Upper lobe of left lung (tissue), 4 donors: Measurements from ENCODE around the gene ALDOC.

Experiments
- EP300 ChIP-seq, 4 donors: sonication (generic); formaldehyde crosslinking; IDR thresholded peaks; one replicate each; pipeline ENCODE4 v1.5.1; 2017; ENCODE audit warnings: antibody characterized with exemption in 4 of 4, control low read depth in 2 of 4
- POLR2A ChIP-seq, 4 donors: fragments of 450-650 bp; IDR thresholded peaks; one replicate each; pipeline ENCODE4 v1.5.1; 2016 to 2017; ENCODE audit warnings: antibody characterized with exemption in 4 of 4, mild to moderate bottlenecking in 2 of 4
- POLR2AphosphoS5 ChIP-seq, 2 donors: sonication (generic); formaldehyde crosslinking; IDR thresholded peaks; one replicate each; pipeline ENCODE4 v1.5.1; 2017; ENCODE audit warnings: antibody characterized with exemption in 2 of 2
- TF ChIP-seq, protein P1 (sequence below), 6 experiments: fragments of 450-650 bp in 4 of 6; fragments of 200-600 bp in 2 of 6; sonication (generic) in 2 of 6; IDR thresholded peaks; one replicate each; pipeline ENCODE4 v1.5.1; 2016 to 2019; ENCODE audit warnings: antibody characterized with exemption in 6 of 6

DNA sequence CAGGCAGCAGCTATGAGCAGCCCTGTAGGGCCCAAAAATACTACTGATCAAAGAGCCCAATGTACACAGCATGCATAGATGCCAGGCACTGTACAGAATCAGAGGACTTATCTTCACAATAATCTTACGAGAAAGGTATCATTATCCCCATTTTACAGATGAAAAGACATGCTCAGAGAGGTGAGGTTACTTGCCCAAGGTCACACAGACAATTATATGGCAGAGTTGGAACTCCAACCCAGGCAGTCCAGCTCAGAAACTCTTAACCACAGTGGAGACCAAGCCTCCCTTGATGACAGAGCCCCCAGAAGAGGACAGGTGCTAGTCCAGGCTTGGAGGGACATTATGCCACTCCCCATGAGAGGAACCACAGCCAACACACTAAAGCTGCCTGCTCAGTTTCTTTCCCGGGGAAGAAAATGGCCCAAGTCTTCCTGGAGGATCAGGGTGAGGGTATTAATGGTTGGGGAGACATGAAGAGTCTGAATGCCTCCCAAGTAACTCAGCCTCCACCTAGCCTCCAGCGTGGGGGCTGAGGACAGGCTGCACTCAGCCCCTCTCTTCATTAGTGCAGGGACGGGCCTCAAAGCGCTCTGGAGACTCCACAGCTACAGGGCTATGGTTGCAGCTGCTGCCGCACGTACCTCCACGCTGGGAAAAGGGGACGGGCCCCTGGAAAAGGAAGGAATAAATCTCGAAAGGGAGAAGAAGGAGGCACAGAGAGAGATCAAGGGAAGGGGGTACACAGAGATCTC is 25.1 kb downstream of the ALDOC start:
- TF ChIP-seq, protein P1, sequence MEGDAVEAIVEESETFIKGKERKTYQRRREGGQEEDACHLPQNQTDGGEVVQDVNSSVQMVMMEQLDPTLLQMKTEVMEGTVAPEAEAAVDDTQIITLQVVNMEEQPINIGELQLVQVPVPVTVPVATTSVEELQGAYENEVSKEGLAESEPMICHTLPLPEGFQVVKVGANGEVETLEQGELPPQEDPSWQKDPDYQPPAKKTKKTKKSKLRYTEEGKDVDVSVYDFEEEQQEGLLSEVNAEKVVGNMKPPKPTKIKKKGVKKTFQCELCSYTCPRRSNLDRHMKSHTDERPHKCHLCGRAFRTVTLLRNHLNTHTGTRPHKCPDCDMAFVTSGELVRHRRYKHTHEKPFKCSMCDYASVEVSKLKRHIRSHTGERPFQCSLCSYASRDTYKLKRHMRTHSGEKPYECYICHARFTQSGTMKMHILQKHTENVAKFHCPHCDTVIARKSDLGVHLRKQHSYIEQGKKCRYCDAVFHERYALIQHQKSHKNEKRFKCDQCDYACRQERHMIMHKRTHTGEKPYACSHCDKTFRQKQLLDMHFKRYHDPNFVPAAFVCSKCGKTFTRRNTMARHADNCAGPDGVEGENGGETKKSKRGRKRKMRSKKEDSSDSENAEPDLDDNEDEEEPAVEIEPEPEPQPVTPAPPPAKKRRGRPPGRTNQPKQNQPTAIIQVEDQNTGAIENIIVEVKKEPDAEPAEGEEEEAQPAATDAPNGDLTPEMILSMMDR (IDR thresholded peaks at IDR 0.05), result no peak
- no peak for TF ChIP-seq POLR2A (IDR thresholded peaks at IDR 0.05)
- no peak for TF ChIP-seq POLR2AphosphoS5 (IDR thresholded peaks at IDR 0.05)
- no peak for TF ChIP-seq EP300 (IDR thresholded peaks at IDR 0.05)
